Hematopoietic multipotent progenitor cell treated with erythropoietin and hydrocortisone succinate and interleukin-3 and kit ligand, for 6 days (in vitro differentiated cells): Measurements from ENCODE around the gene NDUFAB1.
"Not testable (repeated sequence)": the region's sequence is repeated elsewhere in the genome, so short reads cannot be mapped to it uniquely, and the experiment has no call there.

Source experiments
- DNase-seq: peaks from one replicate; pipeline ENCODE4 v3.0.0-alpha.2; 2015

Gene NDUFAB1

DNA sequence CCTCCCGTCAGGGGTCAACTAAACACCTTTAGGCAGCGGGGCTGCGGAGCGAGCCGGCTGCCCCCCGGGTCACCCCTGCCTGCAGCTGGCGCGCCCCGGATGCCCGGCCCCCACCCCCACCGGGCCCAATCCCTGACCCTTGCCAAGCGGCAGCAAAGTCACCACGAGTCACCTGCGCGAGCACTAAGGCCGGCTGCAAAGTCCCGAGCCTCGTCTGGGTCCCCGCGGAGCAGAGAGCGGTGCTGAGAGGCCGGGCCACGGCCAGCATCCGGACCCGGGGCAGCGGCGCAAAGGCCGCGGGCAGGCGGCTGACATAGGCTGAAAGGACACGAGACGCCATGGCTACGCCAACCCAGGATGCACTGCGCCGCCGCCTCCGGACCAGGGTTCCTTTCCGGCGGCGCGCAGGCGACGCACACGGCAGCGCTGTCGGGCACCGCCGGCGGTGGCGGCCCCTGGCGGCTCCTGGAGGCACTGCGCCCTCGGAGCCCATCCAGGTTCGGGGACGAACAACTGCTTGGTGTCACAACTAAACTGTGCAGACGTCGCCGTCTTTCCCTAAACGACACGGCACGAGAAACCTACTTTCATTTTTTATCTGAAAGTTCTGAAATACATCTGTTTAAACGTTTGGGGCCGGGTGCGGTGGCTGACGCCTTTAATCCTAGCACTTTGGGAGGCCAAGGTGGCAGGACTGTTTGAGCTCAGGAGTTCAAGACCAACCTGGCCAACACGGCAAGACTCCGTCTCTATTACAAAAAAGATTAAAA, at the start of gene NDUFAB1:
NDUFAB1 (minus strand) TSS at position 366 of the 770 bp plus-strand sequence; CDS start at position 340, 26 bp downstream.
- peak; percentile 94 for DNase-seq

- DNase-seq: no peak
Observed at GRCh38 chr16:23642246-23642774, 46.2 kb upstream of the NDUFAB1 start.

GRCh38 chr16:23640931-23641765, 45.0 kb upstream of the NDUFAB1 start, which contains the start of the genes DCTN5 and PALB2:
Gene DCTN5 (plus strand): TSS chr16:23641466. CDS start chr16:23641543, 77 bp downstream.
Gene PALB2 (minus strand): TSS chr16:23641310. CDS start chr16:23641157, 153 bp downstream.
- peak; percentile 98 for DNase-seq

GRCh38 chr16:23640615-23640930, 44.5 kb upstream of the NDUFAB1 start:
- DNase-seq: peak; percentile 54

GRCh38 chr16:23635958-23636357, 39.8 kb upstream of the NDUFAB1 start:
- DNase-seq: peak; percentile 5

DNA sequence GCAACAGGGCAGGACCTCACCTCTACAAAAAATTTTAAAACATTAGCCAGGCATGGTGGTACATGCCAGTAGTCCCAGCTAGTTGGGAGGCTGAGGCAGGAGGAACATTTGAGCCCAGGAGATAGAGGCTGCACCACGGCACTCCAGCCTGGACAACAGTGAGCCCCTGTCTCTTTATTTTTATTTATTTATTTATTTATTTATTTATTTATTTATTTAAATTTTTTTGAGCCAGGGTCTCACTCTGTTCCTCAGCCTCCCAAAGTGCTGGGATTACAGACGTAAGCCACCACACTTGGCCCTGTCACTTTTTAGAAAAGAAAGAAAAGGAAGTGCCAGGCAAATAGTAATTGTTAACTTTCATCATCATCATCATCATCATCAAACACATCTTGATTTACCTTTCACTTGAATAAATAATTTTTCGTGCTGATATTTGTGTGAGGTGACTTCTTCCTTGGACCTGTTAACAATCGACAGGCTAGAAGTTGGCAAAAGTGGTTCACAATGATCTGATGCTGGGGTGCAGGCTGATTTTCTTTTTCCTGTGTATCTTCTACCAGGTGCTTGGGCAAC, 38.4 kb upstream of the NDUFAB1 start:
- DNase-seq: no peak

DNA sequence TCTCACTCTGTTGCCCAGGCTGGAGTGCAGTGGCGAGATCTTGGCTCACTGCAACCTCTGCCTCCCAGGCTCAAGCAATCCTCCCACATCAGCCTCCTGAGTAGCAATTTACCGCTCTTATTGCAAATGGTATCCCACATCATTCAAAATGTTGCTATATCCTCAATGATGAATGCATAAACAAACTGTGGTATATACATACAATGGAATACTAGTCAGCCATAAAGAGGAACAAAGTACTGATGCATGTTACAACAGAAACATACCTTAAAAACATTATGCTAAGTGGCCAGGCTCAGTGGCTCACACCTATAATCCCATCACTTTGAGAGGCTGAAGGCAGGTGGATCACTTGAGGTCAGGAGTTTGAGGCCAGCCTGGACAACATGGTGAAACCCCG, 35.8 kb upstream of the NDUFAB1 start:
- DNase-seq: not testable (repeated sequence)

- DNase-seq: no peak
Observed at GRCh38 chr16:23629516-23629915, 33.4 kb upstream of the NDUFAB1 start.

DNA sequence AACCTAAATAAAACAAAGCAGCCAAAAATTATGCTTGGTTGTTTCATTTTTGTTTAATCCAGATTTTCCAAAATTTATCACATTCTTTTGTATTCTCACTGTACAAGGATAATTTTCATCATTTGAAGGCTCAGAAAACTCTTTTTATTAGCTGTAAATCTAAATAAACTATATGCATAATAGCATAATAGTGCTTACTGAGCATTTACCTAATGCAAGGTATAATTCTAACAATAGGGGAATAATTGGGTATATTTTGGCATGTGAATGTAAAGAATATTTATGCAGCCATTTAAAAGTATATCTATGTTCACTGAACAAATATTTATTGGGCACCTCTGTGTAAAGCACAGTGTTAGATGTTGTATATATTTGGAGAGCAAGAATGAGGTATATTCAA, 28.0 kb upstream of the NDUFAB1 start:
- no peak for DNase-seq

- no peak for DNase-seq
Observed at GRCh38 chr16:23615805-23616204, 19.7 kb upstream of the NDUFAB1 start.

GRCh38 chr16:23611936-23612335, 15.8 kb upstream of the NDUFAB1 start:
- DNase-seq: no peak

GRCh38 chr16:23610905-23611304, 14.8 kb upstream of the NDUFAB1 start:
- not testable (repeated sequence) for DNase-seq

GRCh38 chr16:23609929-23610328, 13.8 kb upstream of the NDUFAB1 start:
- no peak for DNase-seq

- DNase-seq: no peak
Observed at GRCh38 chr16:23608194-23608593, 12.1 kb upstream of the NDUFAB1 start.

- no peak for DNase-seq
Observed at GRCh38 chr16:23607726-23608125, 11.6 kb upstream of the NDUFAB1 start.

DNA sequence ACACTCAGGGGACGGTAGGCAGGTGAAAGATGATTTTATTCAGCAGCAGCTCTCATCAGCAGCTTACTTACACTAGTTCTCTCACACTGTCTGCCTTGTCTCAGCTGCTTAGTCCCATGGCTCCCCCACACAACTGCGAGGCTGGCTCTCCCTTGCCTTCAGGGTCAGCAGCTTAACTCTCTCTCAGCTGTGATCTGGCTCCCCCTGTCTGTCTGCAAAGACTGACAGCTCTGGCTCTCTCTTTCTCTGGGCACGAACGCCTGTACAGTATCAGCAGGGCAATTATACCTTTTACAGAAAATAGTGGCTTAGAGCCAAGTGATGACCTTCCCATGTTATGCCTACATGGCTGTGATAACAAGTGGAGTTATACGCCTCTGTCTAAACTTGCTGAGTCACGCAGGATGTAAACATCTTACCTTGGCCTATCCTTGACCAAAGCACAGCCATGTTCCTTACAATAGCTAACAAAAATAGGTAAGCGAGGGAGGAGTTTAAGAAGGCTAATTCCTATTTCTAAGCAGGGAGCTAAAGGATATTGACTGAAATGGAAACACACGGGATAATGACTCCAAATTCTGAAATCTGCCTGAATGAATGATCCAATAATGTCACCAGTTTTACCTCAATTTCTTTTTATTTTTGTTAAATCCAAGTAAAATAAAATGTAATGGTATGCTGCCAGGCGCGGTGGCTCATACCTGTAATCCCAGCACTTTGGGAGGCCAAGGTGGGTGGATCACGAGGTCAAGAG, 1.1 kb upstream of the NDUFAB1 start:
- DNase-seq: peak; percentile 83

GRCh38 chr16:23595246-23595950, 718 bp downstream of the NDUFAB1 start:
- DNase-seq: peak; percentile 27

DNA sequence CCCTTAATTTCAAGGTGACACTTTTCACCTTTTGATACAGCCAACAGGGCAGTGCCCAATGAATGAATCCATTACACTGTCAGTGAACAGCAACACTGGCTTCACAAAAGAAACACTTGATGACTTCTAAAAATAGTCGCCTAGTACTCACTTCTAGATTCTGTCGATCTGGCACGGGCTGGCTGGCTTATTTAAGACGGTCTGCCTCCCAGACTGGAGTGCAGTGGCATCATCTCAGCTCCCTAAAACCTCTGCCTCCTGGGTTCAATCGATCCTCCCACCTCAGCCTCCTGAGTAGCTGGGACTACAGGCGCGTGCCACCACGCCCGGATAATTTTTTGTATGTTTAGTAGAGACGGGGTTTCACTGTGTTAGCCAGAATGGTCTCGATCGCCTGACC, 1.9 kb downstream of the NDUFAB1 start:
- no peak for DNase-seq

- no peak for DNase-seq
Observed at GRCh38 chr16:23590181-23590580, 5.9 kb downstream of the NDUFAB1 start.

- no peak for DNase-seq
Observed at GRCh38 chr16:23587726-23588125, 8.4 kb downstream of the NDUFAB1 start.

DNA sequence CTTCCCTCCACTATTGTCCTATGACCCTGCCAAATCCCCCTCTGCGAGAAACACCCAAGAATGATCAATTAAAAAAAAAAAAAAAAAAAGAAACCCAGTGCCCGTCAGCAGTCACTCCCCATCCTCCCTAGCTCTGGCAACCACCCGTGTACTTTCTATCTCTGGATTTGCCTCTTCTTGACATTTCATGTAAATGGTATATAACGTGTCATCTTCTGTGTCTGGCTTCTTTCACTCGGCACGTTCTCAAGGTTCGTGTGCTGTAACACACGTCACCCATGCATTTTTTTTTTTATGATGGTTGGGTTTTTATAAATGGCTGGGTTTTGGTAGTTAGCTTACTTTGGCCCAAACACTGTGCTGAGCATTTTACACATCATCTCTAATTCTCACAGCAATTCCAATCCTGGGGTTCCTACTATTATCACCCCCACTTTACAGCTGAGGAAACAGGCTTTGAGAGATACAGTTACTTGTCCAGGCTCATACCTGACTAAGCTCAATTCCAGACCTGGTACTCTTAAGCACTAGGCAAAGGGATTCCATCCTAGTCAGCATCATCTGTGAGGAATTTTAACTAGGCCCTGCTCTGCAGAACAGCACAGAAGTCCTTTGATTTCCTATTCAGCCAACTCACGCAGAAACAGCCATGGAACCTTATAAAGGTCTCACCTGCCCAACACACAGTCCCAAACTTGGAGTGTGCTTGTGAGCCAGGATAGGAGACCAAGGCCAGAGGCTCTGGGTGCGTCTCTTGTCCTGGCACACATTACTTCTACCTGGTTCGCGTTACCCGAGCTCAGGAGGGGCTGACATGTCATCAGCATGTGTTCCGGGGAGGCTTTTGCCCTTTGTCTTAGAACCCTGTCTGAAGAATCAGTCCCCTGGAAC, 11.7 kb downstream of the NDUFAB1 start:
- no peak for DNase-seq
